Right hindlimb (tissue), 1 donor: Measurements from ENCODE around the gene VEGFD.
"Not testable (repeated sequence)": the region's sequence is repeated elsewhere in the genome, so short reads cannot be mapped to it uniquely, and the experiment has no call there.

Experiments
- DNase-seq: peaks from one replicate; pipeline ENCODE4 v3.0.0-alpha.2; 2018

VEGFD gene

DNA sequence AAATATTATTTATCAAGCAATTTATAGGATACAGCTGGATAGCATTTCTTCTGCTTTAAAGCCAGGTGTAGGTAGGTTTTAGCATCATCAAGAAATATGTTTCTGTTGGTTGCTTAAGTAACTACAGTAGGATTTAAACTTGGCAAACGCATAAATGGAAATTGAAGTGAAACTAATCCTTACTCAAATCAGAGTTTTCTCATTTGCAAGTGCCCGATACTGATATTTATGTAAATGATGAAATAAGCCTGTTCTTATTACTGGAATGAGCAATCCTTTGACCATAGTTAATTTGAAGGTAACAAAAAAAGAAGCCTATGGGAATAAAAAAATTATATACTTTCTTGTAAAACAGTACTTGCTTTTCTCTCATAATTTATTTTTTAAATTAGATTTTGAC lies 25.7 kb downstream of the VEGFD start:
- DNase-seq, result no peak

GRCh38 chrX:15356444-15356843 lies 27.8 kb downstream of the VEGFD start:
- no peak for DNase-seq

GRCh38 chrX:15350329-15350996 lies 33.8 kb downstream of the VEGFD start:
- no peak for DNase-seq

- DNase-seq, result peak; percentile 29
Observed at GRCh38 chrX:15349046-15349445, 35.2 kb downstream of the VEGFD start.

DNA sequence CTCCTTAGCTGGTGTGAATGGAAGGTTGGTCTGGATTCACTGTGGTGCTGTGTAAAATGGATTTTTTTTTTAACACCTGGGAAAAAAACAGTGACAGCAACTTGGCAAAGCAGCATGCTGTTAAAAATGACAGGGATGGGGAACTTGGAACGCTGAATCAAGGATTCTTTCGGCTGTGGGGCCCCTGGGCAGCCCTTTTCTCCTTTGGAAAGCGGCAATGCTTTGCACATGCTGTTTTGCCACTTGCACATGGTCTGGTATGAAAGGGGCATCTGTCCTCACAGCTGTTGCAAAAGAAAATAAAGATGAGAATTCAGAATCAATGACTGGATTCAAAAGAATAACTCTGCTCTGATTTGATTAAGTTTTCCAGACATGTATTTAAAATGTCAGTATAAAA lies 38.2 kb downstream of the VEGFD start:
- no peak for DNase-seq

DNA sequence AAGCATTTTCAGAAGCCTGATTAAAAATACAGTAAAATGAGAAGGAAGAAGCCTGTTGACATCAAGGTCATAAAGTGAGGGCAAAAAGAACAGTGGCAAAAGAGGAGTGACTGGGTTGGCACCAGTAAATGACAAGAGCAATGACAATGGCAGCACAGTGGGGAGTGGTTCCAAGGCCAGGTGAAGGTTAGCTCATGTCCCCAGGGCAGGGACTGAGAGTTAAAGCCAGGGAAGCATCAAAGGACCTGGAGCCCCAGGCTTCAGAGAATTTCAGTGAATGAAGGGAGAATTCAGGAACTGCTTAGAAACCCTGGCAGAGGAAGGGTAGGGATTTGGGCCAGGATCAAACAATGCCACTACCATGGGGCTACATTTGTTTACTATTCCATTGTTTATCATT lies 40.1 kb downstream of the VEGFD start:
- no peak for DNase-seq

- DNase-seq, result no peak
Observed at GRCh38 chrX:15343075-15343476, 41.1 kb downstream of the VEGFD start.

- no peak for DNase-seq
Observed at GRCh38 chrX:15340867-15341266, 43.3 kb downstream of the VEGFD start.

- peak; percentile 28 for DNase-seq
Observed at GRCh38 chrX:15336023-15336413, 48.2 kb downstream of the VEGFD start.

- peak; percentile 97 for DNase-seq
Observed at GRCh38 chrX:15335135-15336022, 48.8 kb downstream of the VEGFD start, which contains the start of gene PIGA. Gene PIGA (minus strand): TSS chrX:15335523. CDS start chrX:15331930, 3,593 bp downstream.

GRCh38 chrX:15334561-15334960 lies 49.7 kb downstream of the VEGFD start:
- DNase-seq, result no peak

DNA sequence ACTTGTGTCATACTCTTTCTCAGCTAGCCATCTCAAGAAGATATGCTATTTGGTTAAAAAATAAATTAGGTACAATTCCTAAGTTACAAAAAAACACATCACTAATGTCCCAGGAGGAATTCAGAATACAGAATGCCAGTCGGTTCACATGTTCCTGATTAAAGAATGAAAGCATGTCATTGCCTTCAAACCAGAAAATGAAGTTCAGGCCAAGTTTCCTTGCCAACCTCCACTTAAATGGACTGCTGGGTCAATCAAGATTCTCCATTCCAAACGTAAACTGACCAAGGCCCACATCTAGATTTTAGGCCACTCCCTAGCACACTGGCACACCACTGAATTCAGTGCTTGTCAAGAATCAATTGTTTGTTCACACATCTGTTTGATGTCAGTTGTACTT lies 55.4 kb downstream of the VEGFD start:
- DNase-seq, result no peak

GRCh38 chrX:15328131-15328530 lies 56.1 kb downstream of the VEGFD start:
- no peak for DNase-seq

DNA sequence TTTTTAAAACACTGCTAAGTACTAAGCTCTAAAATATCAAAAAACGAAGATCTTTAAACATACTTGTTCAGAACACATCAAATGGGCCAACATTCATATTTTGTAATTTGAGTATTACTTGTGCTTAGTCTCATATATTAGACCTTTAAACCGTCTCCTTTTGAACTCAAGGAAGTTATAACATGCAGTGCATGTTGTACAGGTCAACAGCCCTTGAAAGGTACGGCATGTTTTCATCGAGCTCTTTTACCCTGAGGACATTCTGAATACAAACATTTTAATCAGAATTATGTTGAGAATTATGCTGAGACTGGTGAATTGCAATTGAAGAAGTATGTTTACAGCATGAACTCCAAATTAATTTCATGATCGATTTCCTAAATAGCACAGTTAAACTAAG lies 61.7 kb downstream of the VEGFD start:
- no peak for DNase-seq

GRCh38 chrX:15322072-15322471 lies 62.1 kb downstream of the VEGFD start:
- DNase-seq, result no peak

- DNase-seq, result no peak
Observed at GRCh38 chrX:15321447-15321846, 62.8 kb downstream of the VEGFD start.

DNA sequence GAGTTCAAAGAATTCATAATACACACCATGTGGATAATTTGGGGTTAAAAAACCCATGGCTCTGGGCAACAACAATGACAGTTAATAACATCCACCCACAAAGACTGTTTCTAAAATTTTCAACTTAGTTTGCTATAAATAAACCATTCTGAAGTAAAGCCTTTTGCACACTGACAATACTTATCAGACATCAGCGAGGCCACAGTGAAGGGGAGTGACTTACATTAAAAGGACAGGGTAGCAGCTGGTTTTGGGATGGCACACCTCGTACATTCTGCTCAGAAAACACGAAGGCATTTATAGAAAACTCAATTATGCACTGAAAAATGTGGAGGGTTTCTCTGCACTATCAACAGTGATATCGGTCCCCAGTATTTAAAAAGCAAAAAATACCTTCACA lies 63.9 kb downstream of the VEGFD start:
- no peak for DNase-seq

- no peak for DNase-seq
Observed at GRCh38 chrX:15319075-15319474, 65.1 kb downstream of the VEGFD start.

- no peak for DNase-seq
Observed at GRCh38 chrX:15315509-15315908, 68.7 kb downstream of the VEGFD start, which contains the start of gene ASB11. Gene ASB11 (minus strand): TSS chrX:15315640. CDS start chrX:15315605, 35 bp downstream.

- DNase-seq, result no peak
Observed at GRCh38 chrX:15314472-15314871, 69.7 kb downstream of the VEGFD start.

DNA sequence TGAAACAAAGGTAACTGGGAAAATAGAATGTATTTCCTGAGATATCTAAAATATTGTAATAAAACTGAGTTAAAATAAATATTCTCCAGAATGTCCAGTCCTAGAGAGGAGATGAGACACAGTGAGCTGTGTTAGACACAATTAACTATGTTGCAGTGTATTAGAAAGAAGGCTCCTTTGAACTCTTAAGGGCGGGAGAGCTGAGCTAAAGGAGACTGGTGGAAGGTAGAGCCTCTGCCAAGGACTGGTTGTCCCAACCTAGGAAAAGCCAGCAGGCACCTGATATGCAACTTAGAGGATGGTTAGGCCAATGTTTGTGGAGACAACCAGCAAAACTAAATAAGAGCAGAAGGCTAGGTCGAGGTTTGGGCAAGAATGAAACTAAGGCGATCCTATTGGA lies 73.1 kb downstream of the VEGFD start:
- no peak for DNase-seq

DNA sequence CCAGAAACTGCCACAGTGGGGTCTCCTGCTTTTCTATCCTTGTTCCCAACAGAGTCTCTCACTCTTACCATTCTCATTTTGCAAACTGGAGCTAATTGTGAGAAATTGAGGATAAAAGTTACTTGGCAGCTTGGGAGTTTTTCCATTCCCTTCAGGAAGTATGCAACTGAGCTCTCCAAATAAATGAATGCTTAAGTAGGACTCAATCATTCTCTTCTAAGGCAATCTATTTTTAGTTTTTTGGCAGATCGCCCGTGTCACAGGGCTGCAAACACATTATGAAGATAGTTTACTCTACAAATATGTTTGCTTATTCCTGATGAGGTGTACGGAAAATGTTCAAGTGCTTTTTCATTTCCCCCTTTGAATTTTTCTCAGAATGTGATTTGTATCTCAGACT lies 74.1 kb downstream of the VEGFD start:
- DNase-seq, result peak; percentile 35

DNA sequence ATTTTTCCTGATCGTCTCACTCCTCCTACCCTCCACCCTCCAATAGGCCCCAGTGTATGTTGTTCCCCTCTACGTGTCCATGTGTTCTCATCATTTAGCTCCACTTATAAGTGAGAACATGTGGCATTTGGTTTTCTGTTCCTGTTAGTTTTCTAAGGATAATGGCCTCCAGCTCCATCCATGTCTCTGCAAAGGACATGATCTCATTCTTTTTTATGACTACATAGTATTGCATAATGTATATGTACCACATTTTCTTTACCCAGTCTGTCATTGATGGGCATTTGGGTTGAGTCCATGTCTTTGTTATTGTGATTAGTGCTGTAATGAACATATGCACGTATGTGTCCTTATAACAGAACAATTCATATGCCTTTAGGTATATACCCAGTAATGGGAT lies 78.3 kb downstream of the VEGFD start:
- not testable (repeated sequence) for DNase-seq

- peak; percentile 22 for DNase-seq
Observed at GRCh38 chrX:15301924-15302323, 82.3 kb downstream of the VEGFD start.
